ENCODE results near the gene ABCA9.

Gene ABCA9

DNA sequence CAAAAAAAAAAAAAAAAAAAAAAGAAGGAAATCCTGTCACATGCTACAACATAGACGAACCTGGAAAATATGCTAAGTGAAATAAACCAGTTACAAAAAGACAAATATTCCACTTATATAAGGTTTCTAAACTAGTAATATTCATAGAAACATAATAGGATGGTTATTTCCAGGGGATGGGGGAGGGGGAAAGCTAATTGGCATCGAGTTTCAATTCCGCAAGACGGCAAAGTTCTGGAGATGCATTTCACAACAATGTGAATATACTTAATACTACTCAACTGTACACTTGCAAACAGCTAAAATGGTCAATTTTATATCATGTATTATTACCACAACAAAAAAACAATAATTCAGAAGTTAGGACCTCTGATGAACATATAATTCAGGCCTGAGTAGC is 37.9 kb upstream of the ABCA9 start:
- TF ChIP-seq KLF9 (tag by site-specific recombination; IDR thresholded peaks at IDR 0.05; ENCODE audit: low read depth) = no peak
- no peak for TF ChIP-seq ZNF571 (tag by site-specific recombination; IDR thresholded peaks at IDR 0.05)
- TF ChIP-seq, protein P1, sequence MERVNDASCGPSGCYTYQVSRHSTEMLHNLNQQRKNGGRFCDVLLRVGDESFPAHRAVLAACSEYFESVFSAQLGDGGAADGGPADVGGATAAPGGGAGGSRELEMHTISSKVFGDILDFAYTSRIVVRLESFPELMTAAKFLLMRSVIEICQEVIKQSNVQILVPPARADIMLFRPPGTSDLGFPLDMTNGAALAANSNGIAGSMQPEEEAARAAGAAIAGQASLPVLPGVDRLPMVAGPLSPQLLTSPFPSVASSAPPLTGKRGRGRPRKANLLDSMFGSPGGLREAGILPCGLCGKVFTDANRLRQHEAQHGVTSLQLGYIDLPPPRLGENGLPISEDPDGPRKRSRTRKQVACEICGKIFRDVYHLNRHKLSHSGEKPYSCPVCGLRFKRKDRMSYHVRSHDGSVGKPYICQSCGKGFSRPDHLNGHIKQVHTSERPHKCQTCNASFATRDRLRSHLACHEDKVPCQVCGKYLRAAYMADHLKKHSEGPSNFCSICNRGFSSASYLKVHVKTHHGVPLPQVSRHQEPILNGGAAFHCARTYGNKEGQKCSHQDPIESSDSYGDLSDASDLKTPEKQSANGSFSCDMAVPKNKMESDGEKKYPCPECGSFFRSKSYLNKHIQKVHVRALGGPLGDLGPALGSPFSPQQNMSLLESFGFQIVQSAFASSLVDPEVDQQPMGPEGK (tag by site-specific recombination; IDR thresholded peaks at IDR 0.05) = no peak
- TF ChIP-seq, protein P2, sequence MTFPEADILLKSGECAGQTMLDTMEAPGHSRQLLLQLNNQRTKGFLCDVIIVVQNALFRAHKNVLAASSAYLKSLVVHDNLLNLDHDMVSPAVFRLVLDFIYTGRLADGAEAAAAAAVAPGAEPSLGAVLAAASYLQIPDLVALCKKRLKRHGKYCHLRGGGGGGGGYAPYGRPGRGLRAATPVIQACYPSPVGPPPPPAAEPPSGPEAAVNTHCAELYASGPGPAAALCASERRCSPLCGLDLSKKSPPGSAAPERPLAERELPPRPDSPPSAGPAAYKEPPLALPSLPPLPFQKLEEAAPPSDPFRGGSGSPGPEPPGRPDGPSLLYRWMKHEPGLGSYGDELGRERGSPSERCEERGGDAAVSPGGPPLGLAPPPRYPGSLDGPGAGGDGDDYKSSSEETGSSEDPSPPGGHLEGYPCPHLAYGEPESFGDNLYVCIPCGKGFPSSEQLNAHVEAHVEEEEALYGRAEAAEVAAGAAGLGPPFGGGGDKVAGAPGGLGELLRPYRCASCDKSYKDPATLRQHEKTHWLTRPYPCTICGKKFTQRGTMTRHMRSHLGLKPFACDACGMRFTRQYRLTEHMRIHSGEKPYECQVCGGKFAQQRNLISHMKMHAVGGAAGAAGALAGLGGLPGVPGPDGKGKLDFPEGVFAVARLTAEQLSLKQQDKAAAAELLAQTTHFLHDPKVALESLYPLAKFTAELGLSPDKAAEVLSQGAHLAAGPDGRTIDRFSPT (tag by site-specific recombination; IDR thresholded peaks at IDR 0.05) = no peak
- TF ChIP-seq, protein P3, sequence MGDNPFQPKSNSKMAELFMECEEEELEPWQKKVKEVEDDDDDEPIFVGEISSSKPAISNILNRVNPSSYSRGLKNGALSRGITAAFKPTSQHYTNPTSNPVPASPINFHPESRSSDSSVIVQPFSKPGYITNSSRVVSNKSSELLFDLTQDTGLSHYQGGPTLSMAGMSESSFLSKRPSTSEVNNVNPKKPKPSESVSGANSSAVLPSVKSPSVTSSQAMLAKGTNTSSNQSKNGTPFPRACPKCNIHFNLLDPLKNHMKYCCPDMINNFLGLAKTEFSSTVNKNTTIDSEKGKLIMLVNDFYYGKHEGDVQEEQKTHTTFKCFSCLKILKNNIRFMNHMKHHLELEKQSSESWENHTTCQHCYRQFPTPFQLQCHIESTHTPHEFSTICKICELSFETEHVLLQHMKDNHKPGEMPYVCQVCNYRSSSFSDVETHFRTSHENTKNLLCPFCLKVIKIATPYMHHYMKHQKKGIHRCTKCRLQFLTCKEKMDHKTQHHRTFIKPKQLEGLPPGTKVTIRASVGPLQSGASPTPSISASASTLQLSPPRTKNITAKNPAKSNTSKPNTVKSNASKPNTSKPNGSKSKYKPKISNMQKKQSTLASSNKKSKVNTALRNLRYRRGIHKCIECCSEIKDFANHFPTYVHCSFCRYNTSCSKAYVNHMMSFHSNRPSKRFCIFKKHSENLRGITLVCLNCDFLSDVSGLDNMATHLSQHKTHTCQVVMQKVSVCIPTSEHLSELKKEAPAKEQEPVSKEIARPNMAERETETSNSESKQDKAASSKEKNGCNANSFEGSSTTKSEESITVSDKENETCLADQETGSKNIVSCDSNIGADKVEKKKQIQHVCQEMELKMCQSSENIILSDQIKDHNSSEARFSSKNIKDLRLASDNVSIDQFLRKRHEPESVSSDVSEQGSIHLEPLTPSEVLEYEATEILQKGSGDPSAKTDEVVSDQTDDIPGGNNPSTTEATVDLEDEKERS (tag by site-specific recombination; IDR thresholded peaks at IDR 0.05) = no peak
- TF ChIP-seq, protein P4, sequence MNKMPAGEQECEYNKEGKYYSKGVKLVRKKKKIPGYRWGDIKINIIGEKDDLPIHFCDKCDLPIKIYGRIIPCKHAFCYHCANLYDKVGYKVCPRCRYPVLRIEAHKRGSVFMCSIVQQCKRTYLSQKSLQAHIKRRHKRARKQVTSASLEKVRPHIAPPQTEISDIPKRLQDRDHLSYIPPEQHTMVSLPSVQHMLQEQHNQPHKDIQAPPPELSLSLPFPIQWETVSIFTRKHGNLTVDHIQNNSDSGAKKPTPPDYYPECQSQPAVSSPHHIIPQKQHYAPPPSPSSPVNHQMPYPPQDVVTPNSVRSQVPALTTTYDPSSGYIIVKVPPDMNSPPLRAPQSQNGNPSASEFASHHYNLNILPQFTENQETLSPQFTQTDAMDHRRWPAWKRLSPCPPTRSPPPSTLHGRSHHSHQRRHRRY (tag by site-specific recombination; IDR thresholded peaks at IDR 0.05) = no peak
- no peak for TF ChIP-seq ZNF184 (tag by site-specific recombination; IDR thresholded peaks at IDR 0.05)
- TF ChIP-seq, protein P5, sequence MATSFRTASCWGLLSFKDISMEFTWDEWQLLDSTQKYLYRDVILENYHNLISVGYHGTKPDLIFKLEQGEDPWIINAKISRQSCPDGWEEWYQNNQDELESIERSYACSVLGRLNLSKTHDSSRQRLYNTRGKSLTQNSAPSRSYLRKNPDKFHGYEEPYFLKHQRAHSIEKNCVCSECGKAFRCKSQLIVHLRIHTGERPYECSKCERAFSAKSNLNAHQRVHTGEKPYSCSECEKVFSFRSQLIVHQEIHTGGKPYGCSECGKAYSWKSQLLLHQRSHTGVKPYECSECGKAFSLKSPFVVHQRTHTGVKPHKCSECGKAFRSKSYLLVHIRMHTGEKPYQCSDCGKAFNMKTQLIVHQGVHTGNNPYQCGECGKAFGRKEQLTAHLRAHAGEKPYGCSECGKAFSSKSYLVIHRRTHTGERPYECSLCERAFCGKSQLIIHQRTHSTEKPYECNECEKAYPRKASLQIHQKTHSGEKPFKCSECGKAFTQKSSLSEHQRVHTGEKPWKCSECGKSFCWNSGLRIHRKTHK (tag by site-specific recombination; IDR thresholded peaks at IDR 0.05) = no peak
- no peak for TF ChIP-seq SP2 (tag by site-specific recombination; IDR thresholded peaks at IDR 0.05)
- no peak for TF ChIP-seq ZNF544 (tag by site-specific recombination; IDR thresholded peaks at IDR 0.05)
- TF ChIP-seq, protein P6, sequence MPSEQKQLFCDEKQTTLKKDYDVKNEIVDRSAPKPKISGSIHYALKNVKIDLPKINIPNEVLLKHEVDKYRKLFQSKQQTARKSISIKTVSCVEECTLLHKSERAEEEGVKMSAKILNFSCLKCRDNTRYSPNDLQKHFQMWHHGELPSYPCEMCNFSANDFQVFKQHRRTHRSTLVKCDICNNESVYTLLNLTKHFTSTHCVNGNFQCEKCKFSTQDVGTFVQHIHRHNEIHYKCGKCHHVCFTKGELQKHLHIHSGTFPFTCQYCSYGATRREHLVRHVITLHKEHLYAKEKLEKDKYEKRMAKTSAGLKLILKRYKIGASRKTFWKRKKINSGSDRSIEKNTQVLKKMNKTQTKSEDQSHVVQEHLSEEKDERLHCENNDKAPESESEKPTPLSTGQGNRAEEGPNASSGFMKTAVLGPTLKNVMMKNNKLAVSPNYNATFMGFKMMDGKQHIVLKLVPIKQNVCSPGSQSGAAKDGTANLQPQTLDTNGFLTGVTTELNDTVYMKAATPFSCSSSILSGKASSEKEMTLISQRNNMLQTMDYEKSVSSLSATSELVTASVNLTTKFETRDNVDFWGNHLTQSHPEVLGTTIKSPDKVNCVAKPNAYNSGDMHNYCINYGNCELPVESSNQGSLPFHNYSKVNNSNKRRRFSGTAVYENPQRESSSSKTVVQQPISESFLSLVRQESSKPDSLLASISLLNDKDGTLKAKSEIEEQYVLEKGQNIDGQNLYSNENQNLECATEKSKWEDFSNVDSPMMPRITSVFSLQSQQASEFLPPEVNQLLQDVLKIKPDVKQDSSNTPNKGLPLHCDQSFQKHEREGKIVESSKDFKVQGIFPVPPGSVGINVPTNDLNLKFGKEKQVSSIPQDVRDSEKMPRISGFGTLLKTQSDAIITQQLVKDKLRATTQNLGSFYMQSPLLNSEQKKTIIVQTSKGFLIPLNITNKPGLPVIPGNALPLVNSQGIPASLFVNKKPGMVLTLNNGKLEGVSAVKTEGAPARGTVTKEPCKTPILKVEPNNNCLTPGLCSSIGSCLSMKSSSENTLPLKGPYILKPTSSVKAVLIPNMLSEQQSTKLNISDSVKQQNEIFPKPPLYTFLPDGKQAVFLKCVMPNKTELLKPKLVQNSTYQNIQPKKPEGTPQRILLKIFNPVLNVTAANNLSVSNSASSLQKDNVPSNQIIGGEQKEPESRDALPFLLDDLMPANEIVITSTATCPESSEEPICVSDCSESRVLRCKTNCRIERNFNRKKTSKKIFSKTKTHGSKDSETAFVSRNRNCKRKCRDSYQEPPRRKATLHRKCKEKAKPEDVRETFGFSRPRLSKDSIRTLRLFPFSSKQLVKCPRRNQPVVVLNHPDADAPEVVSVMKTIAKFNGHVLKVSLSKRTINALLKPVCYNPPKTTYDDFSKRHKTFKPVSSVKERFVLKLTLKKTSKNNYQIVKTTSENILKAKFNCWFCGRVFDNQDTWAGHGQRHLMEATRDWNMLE (tag by site-specific recombination; conservative IDR thresholded peaks at IDR 0.05; ENCODE audit: low read depth) = no peak
- no peaks in the 10 kb centered on the region for H3K4me1 ChIP-seq (ENCODE audit: control insufficient read depth, insufficient read depth, low read length)
- POLR2A ChIA-PET = interaction anchor here (0.6 kb wide), 1 partner anchor 492 kb away, joined by 3 read pairs; no protein-coding TSS in a partner anchor
- H3K4me3 ChIP-seq (ENCODE audit: low read depth, low read length) = no peak overlapping the region
- no peaks in the 10 kb centered on the region for H3K9me3 ChIP-seq (ENCODE audit: control insufficient read depth, insufficient read depth, low read depth, low read length)
- no peak overlapping the region for H3K27ac ChIP-seq (ENCODE audit: extremely low read depth, low read depth, low read length)
- H3K36me3 ChIP-seq (ENCODE audit: control insufficient read depth in 2 of 2, insufficient read depth in 1 of 2, low read length in 2 of 2) = no peaks in the 10 kb centered on the region
- CTCF ChIA-PET = no interaction called here
